NB4 (cell line): ENCODE measurements around the gene VIL1.

Experiments
- DNase-seq: peaks from one replicate; pipeline ENCODE4 v3.0.0; 2010; ENCODE audit warnings: low read depth
- H3K4me3 ChIP-seq: one replicate; pipeline ENCODE4 v1.5.1; 2011; ENCODE audit warnings: mild to moderate bottlenecking, low read depth, low read length, moderate library complexity
- MYC ChIP-seq: IDR thresholded peaks from 2 replicates; pipeline ENCODE4 v1.6.1; 2011; ENCODE audit warnings: low read depth, low read length
- POLR2A ChIP-seq: IDR thresholded peaks from 2 replicates; pipeline ENCODE4 v1.6.1; 2011; ENCODE audit warnings: mild to moderate bottlenecking; ENCODE audit not compliant: insufficient read length; ENCODE audit errors: extremely low read depth
- TF ChIP-seq, protein P1 (sequence below): IDR thresholded peaks from one replicate; pipeline ENCODE4 v1.5.1; 2012; ENCODE audit warnings: low read depth, low read length
- TF ChIP-seq, protein P2 (sequence below): IDR thresholded peaks from 2 replicates; pipeline ENCODE4 v1.6.1; 2011; ENCODE audit warnings: low read depth, low read length

VIL1 gene

GRCh38 chr2:218482651-218483050 lies 63.7 kb downstream of the VIL1 start:
- no peak for DNase-seq
- no peak overlapping the region for H3K4me3 ChIP-seq
- TF ChIP-seq, protein P1, sequence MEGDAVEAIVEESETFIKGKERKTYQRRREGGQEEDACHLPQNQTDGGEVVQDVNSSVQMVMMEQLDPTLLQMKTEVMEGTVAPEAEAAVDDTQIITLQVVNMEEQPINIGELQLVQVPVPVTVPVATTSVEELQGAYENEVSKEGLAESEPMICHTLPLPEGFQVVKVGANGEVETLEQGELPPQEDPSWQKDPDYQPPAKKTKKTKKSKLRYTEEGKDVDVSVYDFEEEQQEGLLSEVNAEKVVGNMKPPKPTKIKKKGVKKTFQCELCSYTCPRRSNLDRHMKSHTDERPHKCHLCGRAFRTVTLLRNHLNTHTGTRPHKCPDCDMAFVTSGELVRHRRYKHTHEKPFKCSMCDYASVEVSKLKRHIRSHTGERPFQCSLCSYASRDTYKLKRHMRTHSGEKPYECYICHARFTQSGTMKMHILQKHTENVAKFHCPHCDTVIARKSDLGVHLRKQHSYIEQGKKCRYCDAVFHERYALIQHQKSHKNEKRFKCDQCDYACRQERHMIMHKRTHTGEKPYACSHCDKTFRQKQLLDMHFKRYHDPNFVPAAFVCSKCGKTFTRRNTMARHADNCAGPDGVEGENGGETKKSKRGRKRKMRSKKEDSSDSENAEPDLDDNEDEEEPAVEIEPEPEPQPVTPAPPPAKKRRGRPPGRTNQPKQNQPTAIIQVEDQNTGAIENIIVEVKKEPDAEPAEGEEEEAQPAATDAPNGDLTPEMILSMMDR: no peak
- TF ChIP-seq, protein P2, sequence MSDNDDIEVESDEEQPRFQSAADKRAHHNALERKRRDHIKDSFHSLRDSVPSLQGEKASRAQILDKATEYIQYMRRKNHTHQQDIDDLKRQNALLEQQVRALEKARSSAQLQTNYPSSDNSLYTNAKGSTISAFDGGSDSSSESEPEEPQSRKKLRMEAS: no peak
- no peak for TF ChIP-seq POLR2A
- no peak for TF ChIP-seq MYC

DNA sequence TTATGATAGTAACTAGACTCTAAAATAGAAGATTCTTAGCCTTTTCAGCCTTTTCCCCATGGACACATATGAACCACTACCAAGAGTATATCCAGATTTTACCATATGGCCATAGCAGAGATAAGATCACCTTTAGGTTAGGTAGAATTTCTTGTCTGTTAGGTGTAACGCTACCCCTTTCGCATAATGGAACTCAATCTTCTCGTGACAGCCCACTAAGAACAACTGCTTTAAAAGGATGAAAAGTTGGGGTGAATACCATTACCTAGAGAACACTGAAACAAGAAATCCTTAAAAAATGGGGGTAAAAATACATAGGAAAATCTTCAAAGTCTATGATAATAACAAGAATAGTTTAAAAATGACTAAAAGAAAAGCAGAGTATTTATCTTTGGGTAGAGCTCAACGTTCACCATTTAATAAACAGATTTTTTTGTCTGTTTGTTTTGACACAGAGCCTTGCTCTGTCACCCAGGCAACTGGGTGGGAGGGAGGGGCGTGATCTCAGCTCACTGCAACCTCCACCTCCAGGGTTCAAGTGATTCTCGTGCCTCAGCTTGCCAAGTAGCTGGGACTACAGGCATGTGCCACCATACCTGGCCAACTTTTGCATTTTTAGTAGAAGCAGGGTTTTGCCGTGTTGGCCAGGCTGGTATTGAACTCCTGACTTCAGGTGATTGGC lies 67.2 kb downstream of the VIL1 start:
- DNase-seq: no peak
- no peak overlapping the region for H3K4me3 ChIP-seq
- TF ChIP-seq, protein P1: no peak
- TF ChIP-seq, protein P2: no peak
- TF ChIP-seq POLR2A (no peak), MYC (no peak)

DNA sequence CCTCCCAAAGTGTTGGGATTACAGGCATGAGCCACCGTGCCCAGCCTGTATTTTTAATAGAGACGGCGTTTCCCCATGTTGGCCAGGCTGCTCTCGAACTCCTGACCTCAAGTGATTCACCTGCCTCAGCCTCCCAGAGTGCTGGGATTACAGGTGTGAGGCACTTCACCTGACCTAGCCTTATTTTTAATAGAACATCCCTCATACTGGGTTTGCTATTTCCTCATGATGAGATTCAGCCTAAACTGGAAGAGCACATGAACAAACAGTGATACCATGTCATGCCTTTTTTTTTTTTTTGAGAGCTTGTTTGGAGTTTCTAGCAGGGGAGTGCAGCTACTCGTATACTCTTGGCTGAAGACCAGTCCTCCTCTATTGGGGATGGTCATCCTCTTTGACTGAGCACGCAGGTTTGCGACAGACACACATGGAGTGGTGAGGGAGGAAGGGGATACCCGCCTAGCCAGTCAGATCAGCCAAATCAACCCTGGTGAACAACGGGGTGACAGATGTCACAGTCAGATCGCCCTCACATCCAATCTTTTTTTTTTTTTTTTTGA lies 81.7 kb downstream of the VIL1 start:
- no peak for DNase-seq
- H3K4me3 ChIP-seq: no peak overlapping the region
- no peak for TF ChIP-seq MYC
- TF ChIP-seq, protein P1: no peak
- TF ChIP-seq POLR2A: no peak
- TF ChIP-seq, protein P2: no peak

DNA sequence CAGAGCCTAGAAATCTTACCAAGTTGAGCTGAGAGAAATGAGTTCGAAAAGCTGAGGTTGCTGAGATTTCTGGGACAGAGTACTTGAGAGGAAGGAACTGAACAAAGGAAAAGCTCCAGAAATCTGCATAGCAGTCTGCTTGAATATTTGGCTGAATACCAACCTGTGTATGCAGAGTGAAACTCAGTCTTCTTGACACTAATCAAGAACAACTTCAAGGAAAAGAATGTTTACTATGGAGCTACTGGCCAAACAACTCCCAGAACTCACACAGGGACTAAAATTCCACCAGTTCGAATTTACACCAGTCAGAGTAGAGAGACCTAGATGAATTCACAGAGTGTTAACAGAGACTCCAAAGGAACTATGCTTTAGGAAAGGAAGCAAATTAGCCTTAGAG lies 82.7 kb downstream of the VIL1 start:
- H3K4me3 ChIP-seq: no peak overlapping the region
- no peak for DNase-seq
- TF ChIP-seq POLR2A (no peak), MYC (no peak)
- TF ChIP-seq, protein P2: no peak
- TF ChIP-seq, protein P1: no peak
